Dedifferentiated amniotic fluid mesenchymal stem cell (primary cell): ENCODE measurements around the gene OR52E4.

ENCODE experiments used
- DNase-seq: peaks from one replicate; pipeline ENCODE4 v3.0.0-alpha.2; 2016; ENCODE audit errors: extremely low spot score

OR52E4 gene

DNA sequence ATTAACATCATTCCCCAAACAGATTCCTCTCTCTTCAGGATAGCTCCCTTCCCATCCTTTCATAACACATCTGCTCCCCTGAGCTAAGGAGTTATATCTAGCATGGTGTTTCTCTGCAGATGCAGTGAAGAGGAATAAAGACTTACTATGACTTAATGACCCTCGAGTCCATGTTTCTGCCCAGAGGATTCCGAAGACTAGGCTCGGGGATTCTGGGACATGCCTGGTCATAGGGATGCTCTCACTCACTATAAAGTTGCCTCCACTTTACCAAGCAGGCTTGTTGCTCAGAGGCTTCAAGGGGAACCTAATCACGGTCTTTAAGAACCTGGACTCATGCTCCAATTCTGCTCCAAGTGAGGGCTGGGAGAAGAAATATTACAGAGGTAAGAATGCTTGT, at the start of gene OR52E4:
Gene OR52E4 (plus strand): TSS at position 301 of the 400 bp plus-strand sequence. CDS start 3,664 bp downstream, outside the sequence.
- DNase-seq, result no peak

DNA sequence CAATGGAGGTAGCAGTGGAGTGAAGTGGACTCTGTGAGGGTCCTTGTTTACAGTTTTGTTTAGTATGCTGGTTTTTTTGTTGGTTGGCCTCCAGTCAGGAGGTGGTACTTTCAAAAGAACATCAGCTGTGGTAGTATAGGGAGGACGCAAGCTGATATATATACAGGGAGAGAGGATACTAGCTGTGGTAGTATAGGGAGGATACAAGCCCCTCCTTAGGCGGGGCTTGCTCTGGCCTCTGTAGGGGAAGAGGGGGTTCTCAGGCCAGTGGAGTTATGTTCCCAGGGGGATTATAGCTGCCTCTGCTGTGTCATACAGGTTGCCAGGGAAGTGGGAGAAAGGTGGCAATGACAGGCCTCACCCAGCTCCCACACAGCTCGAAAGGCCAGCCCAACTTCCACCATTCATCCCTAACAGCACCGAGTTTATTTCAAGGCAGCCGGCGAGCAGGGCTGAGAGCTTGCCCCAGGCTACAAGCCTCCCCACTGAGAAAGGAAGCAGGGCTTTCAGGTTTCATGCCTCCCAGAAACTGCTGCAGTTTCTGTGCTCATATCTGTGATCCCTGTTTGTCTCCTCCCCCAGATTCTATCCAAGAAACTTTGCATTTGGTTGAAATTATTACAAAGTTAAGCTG, 49.1 kb upstream of the OR52E4 start:
- DNase-seq, result no peak

DNA sequence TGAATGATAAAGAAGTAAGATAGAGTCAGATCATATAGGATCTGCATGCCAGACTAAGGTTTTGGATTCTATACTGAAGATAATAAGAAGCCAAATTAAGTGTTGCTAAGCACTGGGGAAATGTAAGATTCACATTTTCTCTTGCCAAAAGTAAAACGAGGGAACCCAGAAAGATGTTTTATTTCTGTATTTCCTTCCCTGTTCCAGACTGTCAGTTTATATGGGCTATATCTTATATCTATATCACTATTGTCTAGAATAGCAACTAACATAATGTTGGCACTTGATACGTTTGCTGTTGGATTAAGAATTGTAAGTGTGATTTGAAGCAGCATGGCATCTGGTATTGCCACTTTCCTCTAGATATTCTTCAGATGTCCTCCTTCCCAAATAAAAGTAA, 47.0 kb upstream of the OR52E4 start:
- no peak for DNase-seq

DNA sequence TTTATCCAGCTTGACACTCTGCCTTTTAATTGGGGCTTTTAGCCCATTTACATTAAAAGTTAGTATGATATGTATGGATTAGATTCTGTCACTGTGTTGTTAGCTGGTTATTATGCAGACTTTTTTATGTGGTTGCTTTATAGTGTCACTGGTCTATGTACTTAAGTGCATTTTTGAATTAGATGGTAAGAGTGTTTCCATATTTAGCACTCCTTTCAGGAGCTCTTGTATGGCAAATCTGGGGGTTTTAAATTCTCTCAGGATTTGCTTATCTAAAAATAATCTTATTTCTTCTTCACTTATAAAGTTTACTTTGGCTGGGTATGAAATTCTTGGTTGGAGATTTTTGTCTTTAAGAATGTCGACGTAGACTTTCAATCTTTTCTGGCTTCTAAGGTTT, 42.7 kb upstream of the OR52E4 start:
- no peak for DNase-seq

DNA sequence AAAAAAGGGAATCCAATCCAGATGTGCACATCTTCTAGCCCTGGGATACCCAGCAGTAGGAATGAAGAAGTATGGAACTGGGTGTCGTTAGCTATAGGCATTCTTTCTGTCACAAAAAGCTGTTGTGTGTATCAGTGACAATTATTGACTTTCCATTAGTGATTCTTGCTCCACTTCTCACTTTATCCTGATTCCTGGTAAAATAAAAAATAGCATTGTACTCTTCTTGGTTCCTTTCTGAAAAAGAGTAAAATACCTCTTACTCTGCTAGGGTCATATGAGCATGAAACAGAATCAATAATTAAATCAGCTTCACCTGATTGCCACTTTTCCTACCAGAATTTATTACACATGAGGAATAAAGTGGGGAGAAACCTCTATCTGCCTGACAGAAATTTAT, 38.6 kb upstream of the OR52E4 start, which contains the start of gene OR52E6:
Gene OR52E6 (minus strand): TSS at position 101 of the 400 bp plus-strand sequence. CDS start 0 bp downstream, at position 101.
- DNase-seq, result no peak

DNA sequence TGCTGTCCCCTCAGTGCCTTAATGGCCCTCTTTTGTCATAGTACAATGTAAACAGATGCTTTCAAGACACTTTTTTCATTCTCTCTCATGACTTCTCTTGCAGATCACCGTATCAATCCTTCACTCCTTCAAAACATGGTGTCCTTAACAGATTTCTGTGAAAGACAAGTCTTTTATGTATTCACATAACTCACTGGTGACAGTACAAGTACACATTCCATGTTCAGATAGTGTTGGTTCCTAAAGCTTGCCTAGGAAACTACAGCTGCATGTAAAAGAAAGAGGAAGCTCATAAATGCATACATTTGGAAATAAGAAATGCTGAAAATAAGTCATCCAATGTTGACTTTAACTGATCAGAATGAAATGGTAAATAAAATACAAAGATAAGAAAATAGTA, 33.7 kb upstream of the OR52E4 start:
- no peak for DNase-seq

DNA sequence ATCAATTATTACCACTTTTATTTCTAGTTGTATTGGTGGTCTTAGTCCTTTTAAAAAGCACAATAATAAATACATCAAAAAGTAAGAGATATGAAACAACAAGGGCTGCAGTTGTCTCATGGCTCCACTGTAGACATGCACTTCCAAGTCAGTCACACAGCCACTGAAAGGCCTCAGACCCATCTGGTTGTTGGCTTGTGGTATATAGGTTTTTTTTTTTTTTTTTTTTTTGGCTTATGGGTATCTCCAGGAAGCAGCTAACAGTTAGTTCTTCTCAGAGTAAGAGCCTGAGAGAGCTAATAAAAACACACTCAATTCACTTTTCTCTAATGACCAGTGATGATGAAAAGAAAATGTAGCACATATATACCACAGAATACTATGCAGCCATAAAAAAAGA, 32.7 kb upstream of the OR52E4 start:
- no peak for DNase-seq

DNA sequence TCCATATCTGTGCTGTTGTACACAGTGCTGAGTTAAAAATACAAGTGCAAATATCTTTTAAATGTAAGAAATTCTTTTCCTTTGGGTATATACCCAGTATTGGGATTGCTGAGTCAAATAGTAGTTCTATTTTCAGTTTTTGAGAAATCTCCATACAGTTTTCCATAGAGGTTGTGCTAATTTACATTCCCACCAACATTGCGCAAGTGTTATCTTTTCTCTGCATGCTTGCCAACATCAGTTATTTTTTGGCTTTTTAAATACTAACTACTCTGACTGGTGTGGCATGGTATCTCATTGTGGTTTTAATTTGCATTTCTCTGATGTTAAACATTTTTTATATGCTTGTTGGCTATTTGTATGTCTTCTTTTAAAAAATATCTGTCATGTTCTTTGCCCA, 29.4 kb upstream of the OR52E4 start:
- no peak for DNase-seq

DNA sequence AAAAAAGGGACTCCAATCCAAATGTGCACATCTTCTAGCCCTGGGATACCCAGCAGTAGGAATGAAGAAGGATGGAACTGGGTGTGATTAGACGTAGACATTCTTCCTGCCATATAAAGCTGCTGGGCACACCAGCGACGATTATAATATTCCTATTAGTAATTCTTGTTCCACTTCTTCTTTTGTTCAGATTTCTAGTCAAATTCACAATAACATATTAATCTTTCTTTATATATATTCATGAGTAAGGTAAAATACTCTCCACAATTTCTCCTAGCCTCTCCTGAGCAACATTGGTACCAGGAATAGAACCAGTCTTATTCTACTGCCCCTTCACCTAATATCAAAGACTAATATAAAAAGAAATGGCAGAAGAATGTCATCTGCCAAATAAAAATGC, 22.8 kb upstream of the OR52E4 start, which contains the start of gene OR52E8:
Gene OR52E8 (minus strand): TSS at position 101 of the 400 bp plus-strand sequence. CDS start 0 bp downstream, at position 101.
- no peak for DNase-seq

DNA sequence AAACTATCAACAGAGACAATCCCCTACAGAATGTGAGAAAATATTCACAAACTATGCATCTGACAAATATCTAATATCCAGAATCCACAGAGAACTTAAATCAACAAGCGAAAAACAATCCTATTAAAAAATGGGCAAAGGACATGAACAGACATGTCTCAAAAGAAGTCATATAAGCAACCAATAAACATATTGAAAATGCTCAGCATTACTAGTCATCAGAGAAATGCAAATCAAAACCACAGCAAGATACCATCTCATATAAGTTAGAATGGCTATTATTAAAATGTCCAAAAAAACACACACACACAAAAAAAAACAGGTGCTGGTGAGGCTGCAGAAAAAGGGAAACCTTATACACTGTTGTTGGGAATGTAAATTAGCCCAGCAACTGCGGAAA, 14.6 kb upstream of the OR52E4 start:
- DNase-seq, result no peak

DNA sequence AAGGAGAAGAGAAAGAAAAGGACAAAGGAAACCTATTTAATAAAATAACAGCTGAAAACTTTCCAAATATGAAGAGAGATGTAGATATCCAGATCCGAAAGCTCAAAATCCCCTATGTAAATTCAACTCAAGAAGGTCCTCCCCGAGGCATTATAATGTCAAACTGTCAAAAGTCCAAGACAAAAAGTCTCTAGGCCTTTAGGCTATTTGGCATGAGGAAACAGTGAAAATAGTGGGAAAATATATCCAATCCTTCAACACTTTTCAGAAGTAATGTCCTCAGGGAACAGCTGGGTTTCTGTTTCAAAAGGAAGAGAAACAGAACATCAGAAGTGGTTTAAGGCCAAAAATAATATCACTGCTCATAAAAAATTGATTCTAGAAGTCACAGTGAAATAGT, 1.9 kb upstream of the OR52E4 start:
- DNase-seq, result no peak

DNA sequence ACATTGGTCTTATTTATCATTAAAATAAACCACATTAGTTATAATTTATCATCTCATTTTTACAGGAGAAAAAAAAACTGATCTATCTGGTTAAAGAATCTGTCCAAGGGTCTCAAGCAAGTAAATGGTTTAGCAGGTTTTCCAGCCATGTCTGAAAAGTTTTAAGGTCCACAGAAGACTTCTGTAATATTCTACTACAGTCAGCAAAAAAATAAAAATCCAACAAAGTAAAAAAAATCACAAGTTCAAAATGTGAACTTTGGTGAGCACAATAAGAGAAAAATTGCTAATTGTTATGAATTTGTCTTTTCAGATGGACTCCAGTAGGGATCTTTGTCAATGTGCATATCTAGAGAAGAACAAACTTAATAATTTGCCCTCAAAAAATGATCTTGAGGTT, 1.3 kb downstream of the OR52E4 start:
- no peak for DNase-seq

DNA sequence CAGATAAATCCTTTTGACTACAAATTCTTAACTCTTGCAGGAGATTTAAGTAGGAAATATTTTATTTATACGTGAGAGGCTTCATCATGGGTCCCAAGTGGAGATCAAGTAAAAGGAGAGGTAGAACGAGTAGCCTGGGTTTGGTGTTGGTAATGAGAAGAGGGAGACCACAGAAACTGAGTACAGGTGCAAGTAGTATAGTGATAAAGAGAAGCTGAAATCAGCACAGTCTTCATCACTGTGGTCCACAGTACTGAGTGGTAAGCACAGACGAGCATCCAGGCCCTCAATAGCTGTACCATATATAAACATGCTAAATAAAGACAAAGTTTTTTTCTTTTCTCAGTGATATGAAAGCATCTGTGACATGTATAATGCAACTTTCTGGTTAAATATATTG, 6.7 kb downstream of the OR52E4 start:
- DNase-seq, result no peak

DNA sequence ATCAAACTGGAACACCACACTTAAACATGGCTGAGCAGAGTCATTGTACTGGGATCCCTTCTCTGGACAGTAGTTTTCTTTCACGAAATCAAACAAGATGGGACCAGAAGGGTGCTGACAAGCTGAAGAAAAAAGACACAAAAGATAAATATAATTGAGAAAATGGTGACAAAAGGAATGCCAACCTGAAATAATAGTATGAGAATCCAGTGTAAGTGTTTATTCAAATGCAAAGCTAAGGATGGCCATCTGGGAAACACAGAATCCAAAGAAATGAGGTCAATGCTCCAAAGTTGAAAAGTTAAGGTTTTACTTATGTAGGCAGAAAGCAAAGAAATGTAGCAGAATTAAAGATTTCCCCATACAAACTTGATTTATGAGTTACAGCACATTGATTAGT, 7.2 kb downstream of the OR52E4 start:
- no peak for DNase-seq

DNA sequence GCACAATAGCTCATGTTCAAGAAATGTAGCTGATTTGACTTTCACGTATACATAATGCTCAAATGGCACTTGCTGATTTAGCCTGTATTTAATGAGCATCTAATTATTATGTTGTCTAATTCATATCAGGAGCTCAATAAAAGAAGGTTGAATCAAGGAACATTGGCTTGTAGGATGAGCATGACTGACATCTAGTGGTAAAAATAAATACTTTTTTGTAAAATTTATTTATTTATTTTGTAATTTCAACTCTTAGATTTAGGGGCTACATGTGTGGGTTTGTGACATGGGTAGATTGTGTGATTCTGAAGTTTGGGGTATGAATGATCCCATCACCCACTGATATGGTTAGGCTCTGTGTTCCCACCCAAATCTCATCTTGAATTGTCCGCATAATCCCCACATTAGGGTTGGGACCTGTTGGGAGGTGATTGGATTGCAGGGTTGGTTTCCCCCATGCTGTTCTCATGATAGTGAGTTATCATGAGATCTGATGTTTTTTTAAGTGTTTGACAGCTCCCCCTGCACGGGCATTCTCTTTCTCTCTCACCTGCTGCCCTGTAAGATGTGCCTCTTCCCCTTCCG, 10.9 kb downstream of the OR52E4 start:
- peak; percentile 16 for DNase-seq

DNA sequence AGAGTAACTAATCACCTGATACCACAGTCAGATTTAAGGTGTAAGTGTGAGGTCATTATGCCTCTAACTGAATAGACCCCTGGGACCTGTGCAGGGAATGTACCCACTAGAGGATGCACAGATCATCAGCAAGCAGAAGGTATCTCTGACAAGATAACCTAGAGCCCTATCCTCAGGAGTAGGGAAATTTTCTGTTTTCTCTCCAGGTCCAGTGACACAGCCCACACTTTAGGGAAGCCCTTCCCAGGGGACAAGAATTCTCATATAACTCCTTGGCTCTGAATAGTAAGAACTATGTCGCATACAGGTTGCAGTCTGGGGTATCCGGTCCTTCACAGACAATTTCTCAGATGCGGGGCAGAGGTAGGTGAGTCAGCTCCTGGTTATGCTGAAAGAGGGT, 12.5 kb downstream of the OR52E4 start, which contains the start of gene OR52E5:
Gene OR52E5 (plus strand): TSS at position 301 of the 400 bp plus-strand sequence. CDS start 7,569 bp downstream, outside the sequence.
- DNase-seq, result no peak

DNA sequence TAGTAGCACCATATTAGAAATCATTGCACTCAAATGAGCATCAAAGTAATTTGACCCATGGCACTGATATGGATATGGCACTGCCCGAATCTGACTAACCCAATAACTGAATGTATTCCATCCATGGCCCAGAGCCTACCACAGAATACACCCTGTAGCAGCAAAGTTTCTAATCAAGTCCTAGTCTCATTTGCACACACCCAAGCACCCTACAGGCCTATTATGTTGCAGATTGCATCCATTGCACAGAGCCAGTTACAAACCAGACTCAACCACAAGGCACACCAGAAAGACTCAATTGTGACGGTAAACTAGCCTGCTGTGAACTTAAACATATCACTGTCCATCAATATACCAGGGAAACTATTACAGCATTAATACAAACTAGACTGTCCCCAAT, 19.1 kb downstream of the OR52E4 start:
- no peak for DNase-seq

DNA sequence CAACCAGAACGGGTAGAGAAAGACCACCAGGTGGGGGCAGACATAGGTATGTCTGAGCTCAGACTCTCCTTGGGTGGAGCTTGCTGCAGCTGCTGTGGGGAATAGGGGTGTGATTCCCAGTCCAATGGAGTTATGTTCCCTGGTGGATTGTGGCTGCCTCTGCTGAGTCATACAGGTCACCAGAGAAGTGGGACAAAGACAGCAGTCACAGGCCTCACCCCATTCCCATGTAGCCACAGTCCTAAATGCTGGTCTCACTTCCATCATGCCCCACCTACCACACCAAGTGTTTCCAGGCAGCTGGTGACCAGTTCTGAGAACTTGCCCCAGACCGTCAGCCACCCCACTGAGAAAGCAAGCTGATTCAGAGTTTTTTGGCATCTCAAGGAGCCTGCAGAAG, 30.1 kb downstream of the OR52E4 start:
- DNase-seq, result no peak

DNA sequence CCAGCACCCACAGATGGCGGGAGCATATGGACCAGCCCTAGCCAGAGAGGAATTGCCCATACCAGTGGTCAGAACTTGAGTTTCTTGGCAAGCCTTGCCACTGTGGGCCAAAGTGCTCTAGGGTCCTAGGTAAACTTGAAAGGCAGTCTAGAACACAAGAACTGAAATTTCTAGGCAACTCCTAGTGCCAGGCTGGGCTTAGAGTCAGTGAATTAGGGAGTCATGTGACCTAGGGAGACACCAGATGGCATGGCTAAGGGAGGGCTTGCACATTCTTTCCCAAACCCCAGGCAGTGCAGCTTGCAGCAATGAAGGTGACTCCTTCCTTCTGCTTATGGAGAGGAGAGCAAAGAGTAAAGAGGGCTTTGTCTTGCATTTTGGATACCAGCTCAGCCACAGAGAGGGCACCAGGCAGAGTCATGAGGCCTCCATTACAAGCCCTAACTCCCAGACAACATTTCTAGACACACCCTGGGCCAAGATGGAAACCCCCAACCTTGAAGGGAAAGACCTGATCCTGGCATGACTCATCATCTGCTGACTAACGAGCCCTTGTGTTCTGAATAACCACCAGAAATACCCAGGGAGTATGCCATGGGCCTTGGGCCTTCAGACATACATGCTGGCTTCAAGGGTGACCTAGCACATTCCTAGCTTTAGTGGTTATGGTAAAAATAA, 42.5 kb downstream of the OR52E4 start:
- no peak for DNase-seq

DNA sequence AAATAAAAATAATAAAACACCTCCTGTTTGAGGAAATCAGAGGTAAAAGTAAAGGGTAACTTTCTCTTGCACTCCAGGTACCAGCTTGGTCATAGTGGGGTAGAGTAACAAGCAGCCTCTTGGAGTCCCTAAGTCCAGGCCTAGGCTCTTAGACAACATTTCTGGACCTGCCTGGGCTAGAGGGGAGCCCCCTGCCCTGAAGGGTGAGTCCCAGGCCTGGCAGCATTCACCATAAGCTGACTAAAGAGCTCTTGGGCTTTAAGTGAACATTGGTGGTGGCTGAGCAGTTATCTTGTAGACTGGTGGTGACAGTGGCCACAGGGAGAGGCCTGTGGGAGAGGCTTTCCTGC, 43.0 kb downstream of the OR52E4 start:
- no peak for DNase-seq

DNA sequence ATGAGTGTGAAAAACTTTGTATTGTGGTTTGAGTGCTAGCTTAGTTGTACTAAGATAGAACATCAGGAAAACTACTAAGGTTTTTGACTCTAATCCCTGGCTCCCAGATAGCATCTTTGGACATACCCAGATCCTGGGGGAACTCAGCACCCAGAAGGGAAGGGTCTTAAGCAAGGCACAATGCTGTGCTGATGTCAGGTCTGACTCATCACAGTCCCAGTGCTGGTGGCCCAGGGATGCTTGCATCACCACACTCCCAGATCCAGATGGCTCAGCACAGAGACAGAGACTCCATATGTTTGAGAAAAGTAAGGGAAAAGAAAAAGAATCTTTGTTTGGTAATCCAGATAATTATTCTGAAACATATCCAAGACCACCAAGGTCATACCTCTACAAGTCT, 43.4 kb downstream of the OR52E4 start:
- no peak for DNase-seq

DNA sequence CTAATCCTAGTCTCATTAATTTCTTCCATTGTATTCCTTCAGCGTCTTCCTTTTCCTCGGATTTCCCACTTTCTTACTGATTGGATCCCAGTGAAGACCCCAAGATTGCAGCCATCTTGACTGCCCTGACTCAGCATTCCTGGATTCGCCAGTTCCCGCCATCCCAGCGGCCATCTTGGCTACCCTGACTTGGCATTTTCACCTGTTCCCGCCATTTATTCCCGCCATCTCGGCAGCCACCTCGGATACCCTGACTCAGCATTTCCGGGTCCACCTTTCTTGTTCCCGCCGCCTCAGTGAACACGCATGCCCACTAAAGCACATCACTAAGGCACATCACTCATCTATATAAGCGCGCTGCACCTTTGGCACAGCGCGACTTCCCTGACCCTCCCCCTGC, 47.8 kb downstream of the OR52E4 start:
- no peak for DNase-seq

DNA sequence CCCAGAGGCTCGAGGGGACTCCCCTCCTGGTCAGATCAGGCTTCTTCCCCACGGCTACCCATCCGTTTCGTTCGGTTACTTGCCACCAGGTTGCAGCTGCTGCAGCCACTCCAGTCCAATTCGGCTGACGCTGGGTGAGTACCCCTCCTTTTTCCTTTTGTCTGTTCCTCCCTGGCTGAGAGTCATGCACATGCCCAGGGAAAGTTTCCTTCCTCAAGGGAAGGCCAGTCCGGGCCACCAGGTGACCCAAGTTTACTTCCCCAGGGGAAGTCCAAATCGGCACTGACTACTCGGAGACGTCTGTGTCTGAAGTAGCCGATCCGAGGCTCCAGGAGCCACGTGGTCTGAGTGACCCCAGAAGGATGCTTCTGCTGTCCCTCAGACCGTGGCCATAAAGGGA, 48.4 kb downstream of the OR52E4 start:
- no peak for DNase-seq
